K562 (cell line): ENCODE measurements around the gene SHE. TPM values are rescaled to one million over a fixed set of nuclear protein-coding genes. Genes with fewer than 3 reads are reported as not detected.

Experiments used
- ATAC-seq: fragments of 200-7000 bp; cut with Tn5 transposase; 3 replicates; pipeline ENCODE4 v1.9.1; 2020; ENCODE audit warnings: moderate library complexity
- BruUV-seq: library from RNA; stranded (reverse); fragments of 400-500 nt; replicated peaks from 2 replicates; lab custom pipeline; 2021; lab: Mats Ljungman, UMichigan
- CTCF ChIA-PET: fragments of 300-600 bp; formaldehyde crosslinking; extraction: SDS; loops from one replicate; lab custom pipeline; 2021; ENCODE audit warnings: low intra/inter-chr PET ratio; lab: Yijun Ruan, JAX
- POLR2A ChIA-PET: fragments of 300-600, 350-650 bp; sonication (Branson Sonifier 250); formaldehyde crosslinking; extraction: SDS; loops from one replicate; lab custom pipeline; 2021; ENCODE audit warnings: antibody characterized with exemption, inconsistent platforms; lab: Yijun Ruan, JAX
- DNase-seq, 4 experiments: peaks; one replicate each; pipeline versions ENCODE4 v3.0.0 to v3.0.0-alpha.2; 2011 to 2018; ENCODE audit warnings: low spot score in 3 of 4, mixed read lengths in 3 of 4; ENCODE audit errors: extremely low read depth in 1 of 4
- FAIRE-seq: peaks from 2 replicates; lab custom pipeline; 2011; peaks lifted over from hg19 to GRCh38; lab: Jason Lieb, UNC
- H2AFZ ChIP-seq: 2 replicates; pipeline ENCODE4 v1.6.0; 2011; ENCODE audit warnings: low read depth, low read length, control low read depth, inconsistent platforms
- H3K27ac ChIP-seq: fragments of 200-600 bp; 3 replicates; pipeline ENCODE4 v1.8.0; 2011; ENCODE audit warnings: low read depth, mild to moderate bottlenecking, control low read depth, inconsistent platforms, low read length, moderate library complexity, mixed read lengths; ENCODE audit errors: extremely low read depth
- H3K27me3 ChIP-seq, 2 experiments: fragments of 300-600 bp in 1 of 2; 2 replicates in 1 of 2; 3 replicates in 1 of 2; pipeline versions ENCODE4 v1.6.0 to v1.8.0; 2011; ENCODE audit warnings: inconsistent platforms in 2 of 2, low read length in 2 of 2, mild to moderate bottlenecking in 1 of 2, mixed read lengths in 1 of 2, moderate library complexity in 1 of 2; ENCODE audit not compliant: control insufficient read depth in 2 of 2, insufficient read depth in 2 of 2
- H3K36me3 ChIP-seq: fragments of 300-600 bp; 3 replicates; pipeline ENCODE4 v1.8.0; 2011; ENCODE audit warnings: mild to moderate bottlenecking, low read length, inconsistent platforms; ENCODE audit not compliant: control insufficient read depth, insufficient read depth
- H3K4me1 ChIP-seq, 2 experiments: fragments of 200-600 bp in 1 of 2; replicated peaks in 1 of 2; 2 replicates in 1 of 2; 3 replicates in 1 of 2; pipeline versions ENCODE4 v1.5.1 to v1.8.0; 2011; ENCODE audit warnings: inconsistent platforms in 2 of 2, low read length in 2 of 2, mild to moderate bottlenecking in 1 of 2, mixed read lengths in 1 of 2, moderate library complexity in 1 of 2; ENCODE audit not compliant: control insufficient read depth in 2 of 2, insufficient read depth in 2 of 2
- H3K4me2 ChIP-seq: 2 replicates; pipeline ENCODE4 v1.6.1; 2011; ENCODE audit warnings: low read length, control low read depth, inconsistent platforms, mixed read lengths; ENCODE audit not compliant: insufficient read depth
- H3K4me3 ChIP-seq: fragments of 200-600 bp; sonication (generic), shearing (Covaris generic); 2 replicates; pipeline ENCODE4 v1.5.1; 2016; ENCODE audit warnings: control low read depth, inconsistent platforms
- H3K79me2 ChIP-seq: fragments of 200-600 bp; 3 replicates; pipeline ENCODE4 v1.8.0; 2011; ENCODE audit warnings: low read length, inconsistent platforms; ENCODE audit not compliant: control insufficient read depth, insufficient read depth
- H3K9ac ChIP-seq, 2 experiments: 2 replicates each; pipeline versions ENCODE4 v1.6.0 to v1.6.1; 2011; ENCODE audit warnings: low read depth in 2 of 2, low read length in 2 of 2, control low read depth in 1 of 2, inconsistent platforms in 1 of 2, mild to moderate bottlenecking in 1 of 2, mixed read lengths in 1 of 2; ENCODE audit not compliant: insufficient read depth in 1 of 2
- H3K9me1 ChIP-seq: one replicate; pipeline ENCODE4 v1.6.0; 2011; ENCODE audit warnings: inconsistent platforms, mild to moderate bottlenecking, low read length, moderate library complexity; ENCODE audit not compliant: control insufficient read depth, insufficient read depth
- H3K9me3 ChIP-seq: replicated peaks from 2 replicates; pipeline ENCODE4 v1.5.1; 2011; ENCODE audit warnings: low read depth, low read length, inconsistent platforms; ENCODE audit not compliant: control insufficient read depth, insufficient read depth
- H4K20me1 ChIP-seq: replicated peaks from 2 replicates; pipeline ENCODE4 v1.6.1; 2011; ENCODE audit warnings: low read length, inconsistent platforms, mixed read lengths; ENCODE audit not compliant: control insufficient read depth, insufficient read depth
- PYGO2 ChIP-seq: fragments of 450-650 bp; IDR thresholded peaks from 2 replicates; pipeline ENCODE4 v1.6.1; 2016; ENCODE audit warnings: mild to moderate bottlenecking, missing genetic modification characterization, moderate library complexity, missing compliant biosample characterization
- SMAD4 ChIP-seq: fragments of 250-450 bp; sonication (Bioruptor Pico); conservative IDR thresholded peaks from 2 replicates; pipeline ENCODE4 v1.8.0; 2021; ENCODE audit warnings: inconsistent platforms, mild to moderate bottlenecking, moderate library complexity
- ZNF212 ChIP-seq: fragments of 450-650 bp; formaldehyde crosslinking; IDR thresholded peaks from 2 replicates; pipeline ENCODE4 v1.4.0; 2020; ENCODE audit warnings: mild to moderate bottlenecking
- WGBS: fragments of 100-300 bp; shearing (Covaris generic); methylation state at CpG from one replicate; pipeline ENCODE4 v1.1.6; 2016; ENCODE audit warnings: low coverage, mixed read lengths; ENCODE audit not compliant: insufficient coverage; ENCODE audit errors: missing lambda C conversion rate; 5-methylcytosine and 5-hydroxymethylcytosine counted together
- in situ Hi-C: fragments of 300-500 bp; cut with MboI; formaldehyde crosslinking; loops from 4 replicates; pipeline ENCODE4 v1.15.0; 2018; ENCODE audit warnings: inconsistent platforms, mixed read lengths
- intact Hi-C: fragments of 100-400 bp; cut with micrococcal nuclease; formaldehyde crosslinking; loops from 2 replicates; pipeline ENCODE4 v1.14.2; 2022
- polyA plus RNA-seq, 8 experiments: library from polyadenylated mRNA; depleted of rRNA in 4 of 8; stranded (reverse) in 5 of 8; unstranded in 3 of 8; fragments of >200 nt; fragmentation: Nextera tagmentation in 2 of 8; fragmentation: Illumina TruSeq in 1 of 8; extraction: Ambion mirVana in 2 of 8; extraction: Trizol in 1 of 8; gene quantifications; 2 replicates each; pipeline versions ENCODE4 v1.2.1 to v1.2.3, GENCODE V29; 2011 to 2014; ENCODE audit warnings: inconsistent platforms in 1 of 8, missing spikeins in 1 of 8
- total RNA-seq, 7 experiments: library from RNA; depleted of rRNA in 6 of 7; stranded (reverse); fragments of >200 nt in 6 of 7; fragmentation: Illumina TruSeq in 2 of 7; extraction: Trizol in 2 of 7; gene quantifications; 2 replicates each; pipeline versions ENCODE4 v1.2.1 to v1.2.3, GENCODE V29; 2011 to 2021; ENCODE audit warnings: low replicate concordance in 1 of 7

SHE gene
- total and polyA plus RNA-seq, 9 of the 15 experiments (the other 6 are each of a cell fraction or from before 2014, with no cell fraction given) = 0.01 to 0.05 TPM; not detected in 7

DNA sequence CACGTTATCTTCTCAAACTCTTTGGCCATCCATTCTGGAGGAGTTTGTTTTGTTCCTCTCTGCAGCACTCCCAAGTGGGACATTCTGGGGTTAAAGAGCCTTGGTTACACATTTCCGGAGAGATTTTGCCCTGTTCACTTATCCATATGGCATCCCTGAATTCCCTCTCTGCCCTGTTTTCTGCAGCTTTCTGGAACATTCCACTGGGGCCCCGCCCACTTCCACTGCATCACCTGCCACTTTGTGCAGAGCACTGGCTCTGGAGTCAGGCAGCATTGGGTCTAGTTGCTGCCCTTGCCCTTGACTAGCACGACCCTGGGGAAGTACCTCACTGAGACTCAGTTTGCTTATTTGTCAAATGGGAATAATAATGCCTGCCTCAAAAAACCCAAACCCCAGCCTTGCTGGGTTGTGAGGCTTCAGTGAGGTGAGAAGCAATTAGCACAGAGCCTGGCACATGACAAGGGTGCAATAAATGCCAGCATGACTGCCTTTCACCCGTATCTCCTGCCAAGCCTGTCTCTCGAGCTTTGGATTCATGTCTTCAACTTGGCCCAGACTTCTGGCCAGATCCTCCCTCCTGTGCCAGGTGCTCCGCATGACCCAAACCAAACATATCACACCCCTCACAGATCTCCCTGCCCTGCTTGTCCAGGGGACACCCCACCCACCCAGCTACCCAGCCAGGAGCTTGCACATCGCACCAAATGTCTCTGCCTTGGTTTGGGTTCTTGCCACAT is 58.8 kb downstream of the SHE start:
- no peaks in the 10 kb centered on the region for H3K9me1 ChIP-seq
- TF ChIP-seq SMAD4 (CRISPR knock-in tag) (no peak), PYGO2 (tag) (no peak), ZNF212 (CRISPR knock-in tag) (no peak)
- H3K4me1 ChIP-seq = peaks cover 5 to 7% of the 10 kb centered on the region in 2 experiments; a peak in 4 of 5 replicates
- no peak overlapping the region for H3K9ac ChIP-seq
- no peak overlapping the region for H3K4me2 ChIP-seq
- H2AFZ ChIP-seq = no peak overlapping the region
- 0 out of 2 replicates have a peak, but pooled peaks cover 3% of the 10 kb centered on the region for H4K20me1 ChIP-seq
- 11% methylated on average over 7 of the region's 8 CpGs for WGBS
- in situ Hi-C loops (no loop called here), intact Hi-C loops (no loop called here)
- POLR2A ChIA-PET = interaction anchor here (1.3 kb wide), 1 partner anchor 9 kb away, joined by 8 read pairs; no protein-coding TSS in a partner anchor
- FAIRE-seq (no peak), ATAC-seq (no peak), DNase-seq (no peak)
- no TSS peak for BruUV-seq
- H3K27ac ChIP-seq = no peak overlapping the region
- CTCF ChIA-PET = interaction anchor here (0.9 kb wide), 1 partner anchor 90 kb away, joined by 4 read pairs; no protein-coding TSS in a partner anchor
- H3K9me3 ChIP-seq = no peaks in the 10 kb centered on the region
- no peaks in the 10 kb centered on the region for H3K36me3 ChIP-seq
- H3K4me3 ChIP-seq = no peak overlapping the region
- H3K79me2 ChIP-seq = no peaks in the 10 kb centered on the region
- peaks cover 9 to 36% of the 10 kb centered on the region in 2 experiments for H3K27me3 ChIP-seq
